Progenitor cell of endocrine pancreas (in vitro differentiated cells): ENCODE results near the gene CCDC92B. TPM values are rescaled to one million over a fixed set of nuclear protein-coding genes. Genes with fewer than 3 reads are reported as not detected.

Experiments used
- DNase-seq: peaks from one replicate; pipeline ENCODE4 v3.0.0; 2021; ENCODE audit warnings: low spot score; ENCODE audit not compliant: unreplicated experiment
- H3K27ac Mint-ChIP-seq: 2 replicates; pipeline ENCODE4 v1.8.0; 2021; ENCODE audit warnings: mild to moderate bottlenecking, moderate library complexity, mixed read lengths
- H3K27me3 Mint-ChIP-seq: 2 replicates; pipeline ENCODE4 v1.8.0; 2021; ENCODE audit warnings: mixed read lengths
- H3K36me3 Mint-ChIP-seq: 2 replicates; pipeline ENCODE4 v1.8.0; 2022; ENCODE audit warnings: mixed read lengths; ENCODE audit not compliant: insufficient read depth
- H3K4me1 Mint-ChIP-seq: 2 replicates; pipeline ENCODE4 v1.8.0; 2021; ENCODE audit warnings: low read depth, mixed read lengths
- H3K4me3 Mint-ChIP-seq: 2 replicates; pipeline ENCODE4 v1.8.0; 2021; ENCODE audit warnings: low read depth, mild to moderate bottlenecking, moderate library complexity, mixed read lengths
- H3K9me3 Mint-ChIP-seq: 2 replicates; pipeline ENCODE4 v1.8.0; 2021; ENCODE audit warnings: low read depth, mixed read lengths
- CTCF ChIP-seq: fragments of 200-600 bp; sonication (generic); IDR thresholded peaks from one replicate; pipeline ENCODE4 v1.5.0; 2021; ENCODE audit warnings: antibody characterized with exemption, mild to moderate bottlenecking; ENCODE audit not compliant: unreplicated experiment
- total RNA-seq: library from RNA; stranded (reverse); gene quantifications from 2 replicates; pipeline ENCODE4 v1.2.1, GENCODE V29; 2021

CCDC92B gene
- total RNA-seq, 1 donor from 2014 or later: 1.3 TPM

- H3K36me3 Mint-ChIP-seq: no peaks in the 10 kb centered on the region
- H3K27ac Mint-ChIP-seq: no peak overlapping the region
- peaks cover 7% of the 10 kb centered on the region for H3K27me3 Mint-ChIP-seq
Measured at GRCh38 chr17:2737693-2738092, 11.8 kb downstream of the CCDC92B start.

GRCh38 chr17:2736956-2737355 is 12.5 kb downstream of the CCDC92B start:
- H3K4me1 Mint-ChIP-seq: no peaks in the 10 kb centered on the region
- TF ChIP-seq CTCF: no peak
- H3K27ac Mint-ChIP-seq: no peak overlapping the region
- H3K27me3 Mint-ChIP-seq: peaks cover 7% of the 10 kb centered on the region
- no peak for DNase-seq
- no peaks in the 10 kb centered on the region for H3K36me3 Mint-ChIP-seq
- H3K9me3 Mint-ChIP-seq: no peaks in the 10 kb centered on the region
- no peak overlapping the region for H3K4me3 Mint-ChIP-seq

More at GRCh38 chr17:2737693-2738092, 11.8 kb downstream of the CCDC92B start:
- Mint-ChIP-seq H3K4me3 (no peak overlapping the region), H3K9me3 (no peaks in the 10 kb centered on the region), H3K4me1 (no peaks in the 10 kb centered on the region)
- no peak for DNase-seq
- no peak for TF ChIP-seq CTCF

- no peak for DNase-seq
- Mint-ChIP-seq H3K27me3 (peaks cover 7% of the 10 kb centered on the region), H3K4me3 (no peak overlapping the region), H3K36me3 (no peaks in the 10 kb centered on the region), H3K9me3 (no peaks in the 10 kb centered on the region), H3K4me1 (no peaks in the 10 kb centered on the region), H3K27ac (no peak overlapping the region)
- no peak for TF ChIP-seq CTCF
Measured at GRCh38 chr17:2735896-2736295, 13.6 kb downstream of the CCDC92B start.

- Mint-ChIP-seq H3K27ac (no peak overlapping the region), H3K4me3 (no peak overlapping the region), H3K36me3 (no peaks in the 10 kb centered on the region), H3K27me3 (peaks cover 7% of the 10 kb centered on the region), H3K4me1 (no peaks in the 10 kb centered on the region), H3K9me3 (no peaks in the 10 kb centered on the region)
- no peak for TF ChIP-seq CTCF
- no peak for DNase-seq
Measured at GRCh38 chr17:2734939-2735338, 14.5 kb downstream of the CCDC92B start.

- no peak overlapping the region for H3K27ac Mint-ChIP-seq
- H3K27me3 Mint-ChIP-seq: peaks cover 15% of the 10 kb centered on the region
- no peak for TF ChIP-seq CTCF
- no peaks in the 10 kb centered on the region for H3K9me3 Mint-ChIP-seq
- H3K4me1 Mint-ChIP-seq: no peaks in the 10 kb centered on the region
- H3K4me3 Mint-ChIP-seq: no peak overlapping the region
- no peaks in the 10 kb centered on the region for H3K36me3 Mint-ChIP-seq
- DNase-seq: no peak
Measured at GRCh38 chr17:2731807-2732206, 17.6 kb downstream of the CCDC92B start.
